AML-193 (cell line): ENCODE data around the gene CHCHD5.
"Not testable (repeated sequence)": the region's sequence is repeated elsewhere in the genome, so short reads cannot be mapped to it uniquely, and the experiment has no call there.

Experiments used
- DNase-seq, 2 experiments: peaks; one replicate each; lab custom pipeline; 2025; lab: John Stamatoyannopoulos, UW

The CHCHD5 gene

DNA sequence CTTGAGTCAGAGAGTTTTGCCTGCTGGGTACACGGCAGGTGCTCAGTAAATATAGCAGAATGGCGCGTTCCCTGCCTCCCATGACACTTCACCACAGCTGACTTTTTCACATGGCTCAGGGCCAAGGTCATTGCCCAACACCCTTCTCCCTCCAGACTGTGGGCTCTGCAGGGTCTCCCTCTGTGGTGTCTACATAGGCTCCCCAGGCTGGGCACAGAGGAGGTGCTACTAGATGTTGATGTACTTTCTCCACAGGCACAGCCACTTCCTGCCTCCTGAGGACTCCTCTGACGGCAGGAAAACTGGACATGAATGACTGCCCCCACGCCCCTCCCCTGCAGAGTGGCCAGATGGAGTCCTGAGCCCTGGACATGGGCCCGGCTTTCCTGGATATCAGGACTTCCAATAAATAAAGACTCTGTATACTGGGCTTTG lies 4.2 kb downstream of the CHCHD5 start:
- DNase-seq: no peak

DNA sequence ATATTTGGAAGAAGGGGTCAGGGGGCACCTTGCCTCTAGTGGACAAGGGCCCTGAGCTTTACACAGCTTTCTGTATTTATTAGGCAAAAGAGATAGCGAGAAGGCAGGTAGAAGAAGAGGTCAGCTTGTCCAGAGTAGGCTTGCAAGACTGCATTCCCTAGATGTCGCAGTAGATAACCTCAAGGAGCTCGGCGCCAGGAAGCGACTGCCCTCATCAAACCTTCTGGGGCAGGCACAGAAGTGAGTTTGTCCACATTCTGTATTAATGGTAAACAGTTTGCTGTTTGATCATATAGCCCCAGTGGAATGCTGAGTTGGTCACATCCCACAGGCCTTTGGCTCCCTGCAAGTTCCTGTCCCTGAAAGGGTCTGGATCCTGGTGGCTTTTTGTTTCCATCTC lies 7.0 kb downstream of the CHCHD5 start:
- no peak for DNase-seq

DNA sequence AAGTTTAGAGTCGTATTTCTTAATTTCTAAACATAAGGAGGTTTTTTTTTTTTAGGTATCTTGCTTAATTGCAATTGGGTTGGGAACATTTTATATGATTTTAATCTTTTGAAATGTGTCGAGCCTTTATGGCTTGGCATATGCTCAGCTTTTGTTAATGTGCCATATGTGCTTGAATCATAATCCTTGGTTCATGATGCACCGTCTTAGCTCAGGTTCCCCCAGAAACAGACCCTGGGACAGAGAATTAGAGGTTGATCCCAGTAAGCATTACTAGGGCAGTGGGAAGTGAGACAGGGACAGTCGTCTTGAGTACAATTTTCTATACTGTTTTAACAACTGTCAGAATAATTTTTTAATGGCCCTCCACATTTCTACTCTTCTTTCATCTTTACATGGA lies 9.3 kb downstream of the CHCHD5 start:
- DNase-seq: no peak

DNA sequence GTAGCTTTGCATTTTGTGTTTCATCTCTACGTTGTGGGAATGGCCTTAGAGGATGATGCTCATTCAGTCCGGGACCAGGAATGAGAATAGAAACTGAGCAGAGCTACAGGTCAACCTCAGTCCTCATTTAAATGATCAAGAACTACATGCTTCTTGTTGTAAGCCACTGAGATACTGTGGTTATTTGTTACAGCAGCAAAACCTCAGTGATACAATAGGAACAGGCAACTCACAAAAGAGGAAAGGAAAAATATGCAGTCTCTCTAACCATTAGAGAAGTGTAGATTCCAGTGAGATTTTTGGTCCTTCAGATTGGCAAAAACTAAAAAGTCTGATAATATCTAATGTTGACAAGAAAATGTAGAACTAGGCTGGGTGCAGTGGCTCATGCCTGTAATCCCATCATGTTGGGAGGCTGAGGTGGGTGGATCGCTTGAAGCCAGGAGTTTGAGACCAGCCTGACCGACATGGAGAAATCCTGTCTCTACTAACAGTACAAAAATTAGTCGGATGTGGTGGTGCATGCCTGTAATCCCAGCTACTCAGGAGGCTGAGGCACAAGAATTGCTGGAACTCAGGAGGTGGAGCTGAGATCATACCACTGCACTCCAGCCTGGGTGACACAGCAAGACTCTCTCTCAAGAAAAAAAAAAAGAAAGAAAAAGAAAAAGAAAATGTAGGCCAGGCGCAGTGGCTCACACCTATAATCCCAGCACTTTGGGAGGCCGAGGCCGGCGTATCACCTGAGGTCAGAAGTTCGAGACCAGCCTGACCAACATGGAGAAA lies 13.3 kb downstream of the CHCHD5 start:
- DNase-seq: no peak

DNA sequence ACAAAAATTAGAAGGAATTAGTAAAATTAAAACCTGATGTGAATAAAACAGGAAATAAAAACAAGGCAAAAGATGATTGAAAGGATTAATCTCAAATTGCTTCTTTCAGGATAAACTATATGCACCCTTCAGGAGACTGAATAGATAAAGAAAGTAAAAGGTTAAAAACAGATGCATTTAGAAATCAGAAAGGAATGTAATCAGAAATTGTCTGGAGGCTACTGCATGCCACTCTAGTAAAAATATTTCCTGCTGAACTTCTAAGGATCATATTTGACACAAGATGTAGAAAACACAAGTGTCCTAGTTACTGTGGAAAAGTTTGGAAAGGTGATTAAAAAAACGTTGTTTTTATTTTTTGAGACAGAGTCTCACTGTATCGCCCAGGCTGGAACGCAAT lies 16.2 kb downstream of the CHCHD5 start:
- DNase-seq: no peak

DNA sequence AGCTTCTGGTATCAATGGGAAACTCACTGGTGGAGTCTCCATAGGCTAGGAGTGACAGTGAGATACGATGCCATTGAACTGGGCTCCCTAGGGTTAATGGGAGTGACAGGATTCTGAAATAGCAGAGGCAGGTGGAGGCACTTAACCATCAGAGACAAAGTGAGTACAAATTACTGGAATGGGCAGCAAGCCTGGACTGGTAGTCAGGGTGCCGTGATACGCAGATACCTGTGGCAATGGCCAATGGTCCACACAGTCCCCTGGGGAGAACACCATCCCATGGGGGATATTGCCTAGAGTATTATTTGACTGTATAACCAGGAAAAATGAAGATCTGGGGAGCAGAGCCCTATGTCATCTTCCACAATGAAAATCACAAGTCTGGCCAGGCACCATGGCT lies 17.3 kb downstream of the CHCHD5 start:
- no peak for DNase-seq

DNA sequence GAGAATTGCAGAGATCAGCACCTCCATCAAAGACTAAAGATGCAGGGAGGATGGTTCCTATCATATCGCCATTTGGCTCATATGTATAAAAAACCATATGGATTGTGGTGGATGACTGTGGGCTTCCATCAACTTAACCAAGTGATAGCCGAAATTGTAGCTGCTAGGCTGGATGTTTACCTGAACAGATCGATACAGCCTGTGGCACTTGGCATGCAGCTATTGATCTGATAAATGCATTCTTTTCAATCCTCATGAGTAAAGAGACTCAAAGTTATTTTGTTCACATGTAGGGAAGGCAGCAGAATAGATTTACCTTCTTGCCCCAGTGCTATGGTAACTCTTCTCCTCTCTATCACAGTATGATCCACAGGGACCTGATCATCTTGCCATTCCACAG lies 18.5 kb downstream of the CHCHD5 start:
- no peak for DNase-seq

DNA sequence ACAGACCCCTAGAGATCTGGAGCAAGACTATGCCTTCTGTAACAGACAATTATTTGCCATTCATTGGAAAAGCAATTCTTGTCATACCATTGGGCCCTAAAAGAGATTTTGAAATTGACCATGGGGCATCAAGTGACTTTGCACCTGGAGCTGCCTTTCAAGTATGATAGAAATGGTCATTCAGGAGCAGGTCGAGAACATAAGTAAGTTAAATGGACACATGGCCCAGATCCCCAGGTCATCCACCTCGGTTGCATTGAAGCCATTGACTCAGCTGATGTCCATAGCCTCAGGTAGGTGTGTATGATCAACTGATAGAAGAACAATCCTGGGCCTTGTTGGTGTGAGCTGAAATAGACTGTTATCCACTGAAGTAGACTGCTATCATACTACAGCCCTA lies 19.3 kb downstream of the CHCHD5 start:
- no peak for DNase-seq

DNA sequence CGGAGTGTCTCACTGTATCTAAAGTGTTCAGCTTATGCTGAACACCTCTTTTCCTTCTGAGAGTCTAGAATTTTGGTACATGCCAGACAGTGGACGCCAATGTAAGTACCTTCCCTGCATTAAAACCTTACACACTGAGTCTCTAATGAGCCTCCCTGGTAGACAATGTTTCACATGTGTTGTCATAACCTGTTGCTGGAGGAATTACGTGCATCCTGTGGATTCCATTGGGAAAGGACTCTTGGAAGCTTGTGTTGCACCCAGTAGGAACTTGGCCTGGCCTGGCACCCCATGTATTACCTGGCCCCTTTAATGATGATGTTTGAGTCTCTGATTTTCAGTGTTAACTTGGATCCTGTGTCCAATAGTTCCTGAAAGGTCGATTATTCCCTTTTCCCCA lies 20.5 kb downstream of the CHCHD5 start:
- no peak for DNase-seq

DNA sequence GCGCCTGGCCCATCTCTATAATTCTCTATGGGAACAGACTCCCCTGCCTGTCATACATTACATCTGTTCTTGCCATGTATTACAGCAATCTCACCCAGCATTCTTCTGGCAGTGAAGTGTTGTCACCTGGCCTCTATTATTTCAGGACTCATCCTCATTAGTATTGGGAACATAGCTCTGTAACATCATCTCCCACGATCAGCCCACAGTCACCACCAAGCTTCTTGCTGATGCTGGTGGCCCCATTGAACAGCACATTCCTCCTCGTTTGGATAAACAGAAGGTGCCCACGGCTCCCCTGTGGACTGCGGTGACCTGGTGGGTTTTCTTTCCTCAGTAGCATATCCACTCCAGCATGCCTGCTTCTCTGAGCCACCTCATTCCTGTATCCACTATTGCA lies 21.5 kb downstream of the CHCHD5 start:
- no peak for DNase-seq

DNA sequence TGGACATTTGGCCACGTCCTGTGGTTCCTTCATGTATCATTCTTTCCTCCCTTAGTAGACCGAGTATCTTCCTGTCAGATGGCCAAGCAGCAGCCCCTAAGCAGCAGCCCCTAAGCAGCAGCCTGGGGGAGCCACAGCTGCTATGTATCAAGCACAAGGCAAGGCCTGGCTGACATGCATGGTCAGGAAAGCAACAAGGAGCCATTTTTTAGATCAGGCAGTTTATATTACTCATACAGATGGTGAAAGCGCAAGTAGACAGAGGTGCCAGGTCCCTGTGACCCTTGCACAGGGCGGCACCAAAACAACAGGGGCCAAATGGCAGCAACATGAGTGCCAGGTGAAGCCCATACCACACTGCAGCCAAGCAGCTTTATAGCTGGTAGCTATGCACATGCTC lies 22.1 kb downstream of the CHCHD5 start:
- no peak for DNase-seq

DNA sequence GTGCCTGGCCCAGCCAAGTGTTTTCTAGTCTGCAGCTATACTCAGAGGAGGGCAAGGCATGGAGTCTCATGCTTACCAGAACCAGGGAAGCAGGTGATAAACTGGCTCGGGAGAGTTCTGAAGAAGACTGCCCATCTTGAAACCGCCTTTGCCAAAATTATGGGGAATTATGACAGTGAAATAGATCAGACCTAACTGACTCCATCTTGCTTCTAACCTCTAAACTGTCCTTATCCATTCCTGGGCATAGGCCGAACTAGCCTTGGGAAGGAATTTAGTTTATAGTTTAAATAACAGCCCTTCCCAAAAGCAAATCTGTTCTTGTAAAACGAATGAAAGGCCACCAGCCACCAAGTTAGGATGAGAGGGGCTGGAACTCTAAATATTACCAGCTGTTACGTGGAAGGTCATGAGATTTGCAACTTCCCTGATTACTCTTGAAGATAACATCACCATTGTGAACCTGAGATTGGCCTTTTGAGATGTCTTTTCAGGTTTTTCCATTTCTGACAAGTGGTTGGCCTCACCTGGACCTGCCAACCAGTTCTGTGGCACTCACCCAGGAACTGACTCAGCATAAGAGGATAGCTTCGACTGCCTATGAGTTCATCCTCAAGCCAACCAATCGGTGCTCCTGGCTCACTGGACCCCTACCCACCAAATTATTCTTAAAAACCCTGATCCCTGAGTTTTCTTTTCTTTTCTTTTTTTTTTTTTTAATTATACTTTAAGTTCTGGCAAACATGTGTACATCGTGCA lies 23.4 kb downstream of the CHCHD5 start:
- no peak for DNase-seq

DNA sequence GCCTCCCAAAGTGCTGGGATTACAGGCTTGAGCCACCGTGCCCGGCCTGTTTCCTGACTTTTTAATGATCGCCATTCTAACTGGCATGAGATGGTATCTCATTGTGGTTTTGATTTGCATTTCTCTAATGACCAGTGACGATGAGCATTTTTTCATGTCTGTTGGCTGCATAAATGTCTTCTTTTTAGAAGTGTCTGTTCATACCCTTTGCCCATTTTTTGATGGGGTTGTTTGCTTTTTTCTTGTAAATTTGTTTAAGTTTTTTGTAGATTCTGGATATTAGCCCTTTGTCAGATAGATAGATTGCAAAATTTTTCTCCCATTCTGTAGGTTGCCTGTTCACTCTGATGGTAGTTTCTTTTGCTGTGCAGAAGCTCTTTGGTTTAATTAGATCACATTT lies 24.9 kb downstream of the CHCHD5 start:
- DNase-seq: not testable (repeated sequence)

DNA sequence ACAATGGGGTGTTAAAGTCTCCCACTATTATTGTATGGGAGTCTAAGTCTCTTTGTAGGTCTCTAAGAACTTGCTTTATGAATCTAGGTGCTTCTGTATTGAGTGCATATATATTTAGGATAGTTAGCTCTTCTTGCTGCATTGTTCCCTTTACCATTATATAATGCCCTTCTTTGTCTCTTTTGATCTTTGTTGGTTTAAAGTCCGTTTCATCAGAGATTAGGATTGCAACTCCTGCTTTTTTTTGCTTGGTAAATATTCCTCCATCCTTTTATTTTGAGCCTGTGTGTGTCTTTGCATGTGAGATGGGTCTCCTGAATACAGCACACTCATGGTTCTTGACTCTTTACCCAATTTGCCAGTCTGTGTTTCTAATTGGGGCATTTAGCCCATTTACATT lies 27.9 kb downstream of the CHCHD5 start:
- not testable (repeated sequence) for DNase-seq

DNA sequence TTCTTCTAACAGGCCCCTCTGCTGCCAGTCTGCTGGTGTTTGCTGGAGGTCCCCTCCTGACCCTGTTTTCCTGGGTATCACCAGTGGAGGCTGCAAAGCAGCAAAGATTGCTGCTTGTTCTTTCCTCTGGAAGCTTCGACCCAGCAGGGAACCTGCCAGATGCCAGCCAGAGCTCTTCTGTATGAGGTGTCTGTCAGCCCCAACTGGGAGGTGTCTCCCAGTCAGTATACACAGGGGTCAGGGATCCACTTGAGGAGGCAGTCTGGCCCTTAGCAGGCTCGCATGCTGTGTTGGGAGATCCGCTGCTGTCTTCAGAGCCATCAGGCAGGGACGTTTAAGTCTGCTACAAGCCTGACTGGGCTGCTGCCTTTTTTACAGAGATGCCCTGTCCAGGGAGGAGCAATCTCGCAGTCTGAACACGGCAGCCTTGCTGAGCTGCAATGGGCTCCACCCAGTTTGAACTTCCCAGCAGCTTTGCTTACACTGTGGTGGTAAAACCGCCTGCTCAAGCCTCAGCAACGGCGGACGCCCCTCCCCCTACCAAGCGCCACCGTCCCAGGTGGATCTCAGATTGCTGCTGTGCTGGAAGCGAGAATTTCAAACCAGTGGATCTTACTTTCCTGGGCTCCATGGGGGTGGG lies 29.9 kb downstream of the CHCHD5 start:
- DNase-seq: no peak

DNA sequence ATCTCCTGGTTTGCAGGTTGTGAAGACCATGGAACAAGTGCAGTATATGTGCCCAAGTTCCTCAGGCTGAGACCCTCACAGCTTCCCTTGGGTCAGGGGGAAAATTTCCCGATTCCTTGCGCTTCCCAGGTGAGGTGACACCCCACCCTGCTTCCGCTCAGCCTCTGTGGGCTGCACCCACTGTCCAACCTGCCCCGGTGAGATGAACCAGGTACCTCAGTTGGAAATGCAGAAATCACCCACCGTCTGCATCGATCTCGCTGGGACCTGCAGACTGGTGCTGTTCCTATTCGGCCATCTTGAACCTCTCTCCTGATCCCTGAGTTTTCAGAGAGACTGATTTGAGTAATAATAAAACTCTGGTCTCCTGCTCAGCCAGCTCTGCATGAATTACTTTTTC lies 30.6 kb downstream of the CHCHD5 start:
- DNase-seq: no peak

DNA sequence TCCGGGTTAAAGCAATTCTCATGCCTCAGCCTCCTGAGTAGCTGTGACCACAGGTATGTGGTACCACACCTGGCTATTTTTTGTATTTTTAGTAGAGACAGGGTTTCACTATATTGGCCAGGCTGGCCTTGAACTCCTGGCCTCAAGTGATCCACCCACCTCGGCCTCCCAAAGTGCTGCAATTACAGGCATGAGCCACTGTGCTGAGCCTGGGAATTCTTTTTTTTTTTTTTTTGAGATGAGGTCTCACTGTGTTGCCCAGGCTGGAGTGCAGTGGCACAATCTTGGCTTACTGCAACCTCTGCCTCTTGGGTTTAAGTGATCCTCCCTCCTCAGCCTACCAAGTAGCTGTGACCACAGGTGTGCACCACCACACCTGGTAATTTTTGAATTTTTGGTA lies 31.4 kb downstream of the CHCHD5 start:
- not testable (repeated sequence) for DNase-seq

DNA sequence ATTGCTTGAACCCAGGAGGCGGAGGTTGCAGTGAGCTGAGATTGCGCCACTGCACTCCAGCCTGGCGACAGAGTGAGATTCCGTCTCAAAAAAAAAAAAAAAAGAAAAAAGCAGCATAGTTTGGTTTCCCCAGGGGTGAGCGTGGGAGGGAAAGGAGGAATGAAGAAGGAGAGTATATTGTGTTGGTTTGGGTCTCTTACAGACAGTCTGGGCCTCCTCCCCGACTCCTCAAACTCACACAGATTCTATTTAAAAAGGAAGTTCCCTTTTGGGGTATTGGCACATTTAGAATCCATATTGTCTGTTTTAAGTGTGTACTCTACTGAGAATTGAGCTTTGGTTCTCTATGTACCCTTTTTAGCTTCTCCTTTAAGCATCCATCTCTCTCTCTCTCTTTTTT lies 34.0 kb downstream of the CHCHD5 start:
- DNase-seq: no peak

DNA sequence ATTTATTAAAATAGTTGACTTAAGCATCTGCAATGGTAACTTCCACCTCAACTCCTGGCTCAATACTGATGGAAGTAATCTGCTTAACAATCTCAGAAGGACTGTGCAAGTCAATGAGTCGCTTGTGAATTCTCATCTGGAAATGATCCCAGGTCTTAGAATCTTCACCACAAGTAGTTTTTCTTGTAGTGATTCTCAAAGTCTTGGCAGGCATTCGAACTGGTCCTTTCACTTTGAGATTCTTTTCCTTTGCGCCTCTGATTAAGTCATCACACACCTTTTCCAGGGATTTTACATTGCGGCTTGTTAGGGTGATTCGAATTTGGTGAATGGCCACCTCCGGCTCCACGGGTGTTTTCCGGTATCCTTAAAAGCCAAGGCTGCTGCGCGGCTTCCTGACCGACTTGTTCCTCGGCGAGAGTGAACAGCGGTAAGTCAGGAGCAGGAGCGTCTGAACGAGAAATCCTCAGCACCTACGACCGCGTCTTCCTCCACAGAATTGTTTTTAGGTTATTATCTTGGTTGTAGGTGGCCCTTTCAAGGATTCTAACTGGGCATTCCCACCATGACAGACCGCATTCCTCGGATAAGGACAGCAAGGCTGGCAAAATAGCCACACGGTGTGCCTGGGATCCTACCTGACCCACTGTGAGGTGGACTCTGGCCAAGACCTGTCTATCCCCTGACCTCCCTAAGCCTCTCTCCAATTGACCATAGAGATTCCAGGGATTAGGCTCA lies 37.5 kb downstream of the CHCHD5 start:
- no peak for DNase-seq

DNA sequence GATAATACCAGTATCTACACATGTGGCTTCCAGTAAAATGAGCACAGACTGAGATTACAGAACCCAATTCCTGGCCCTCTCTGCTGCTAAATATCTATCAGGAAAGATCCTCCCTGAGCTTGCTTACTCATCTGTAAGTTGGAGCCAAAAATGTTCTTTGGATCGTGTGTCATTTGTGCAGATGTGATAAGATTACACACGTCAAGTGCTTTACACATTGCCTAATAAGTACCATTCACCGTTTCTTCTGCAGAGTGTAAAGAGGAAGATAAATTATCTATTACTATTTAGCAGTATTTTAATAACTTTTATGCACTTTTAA lies 38.1 kb downstream of the CHCHD5 start:
- DNase-seq: peak; percentile 33 to 35

DNA sequence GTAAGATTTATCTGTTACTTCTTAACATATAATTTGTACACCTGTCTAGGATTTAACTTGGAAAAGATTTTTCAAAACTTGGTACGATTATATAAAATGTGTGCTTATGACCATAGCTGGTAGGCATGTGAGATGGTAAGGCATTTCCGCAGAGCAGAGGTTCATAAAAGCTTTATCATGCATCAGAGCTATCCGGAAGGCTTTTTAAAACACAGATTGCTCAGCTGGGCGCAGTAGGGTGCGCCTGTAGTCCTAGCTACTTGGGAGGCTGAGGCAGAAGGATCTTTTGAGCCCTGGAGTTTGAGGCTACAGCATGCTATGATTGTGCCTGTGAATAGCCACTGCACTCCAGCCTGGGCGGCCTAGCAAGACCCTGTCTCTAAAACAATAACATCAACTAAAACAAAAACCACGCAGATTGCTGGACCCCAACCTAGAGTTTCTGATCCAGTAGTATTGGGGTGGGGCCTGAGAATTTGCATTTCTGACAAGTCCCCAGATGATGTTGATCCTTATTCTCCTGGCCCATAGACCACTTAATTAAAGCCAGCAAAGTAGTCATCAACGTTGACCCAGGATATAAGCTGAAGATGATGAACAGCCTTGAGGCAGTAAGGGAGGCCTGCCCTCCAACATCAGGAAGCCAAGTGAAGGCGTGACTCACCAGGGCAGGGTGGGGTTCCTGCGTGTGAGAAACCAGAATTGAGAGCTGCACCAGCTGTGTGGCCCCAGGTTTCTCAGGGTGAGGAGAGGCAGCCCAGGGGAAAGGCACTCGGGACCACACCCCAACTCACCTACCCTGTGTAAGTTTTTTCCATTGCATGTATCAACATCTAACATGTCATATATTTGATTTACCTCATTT lies 39.7 kb downstream of the CHCHD5 start:
- peak in 1 of 2 experiments; percentile 22 for DNase-seq
